ENCODE results near the gene GAN. TPM values are rescaled to one million over a fixed set of nuclear protein-coding genes. Genes with fewer than 3 reads are reported as not detected.

Gene GAN
- total and polyA plus RNA-seq, 9 of the 15 experiments (the other 6 are each of a cell fraction or from before 2014, with no cell fraction given), result 0.83 to 15.1 (median 5.2) TPM

GRCh38 chr16:81357711-81358260, 43.0 kb downstream of the GAN start:
- BruUV-seq (replicated peaks), result no TSS peak
- H2AFZ ChIP-seq (ENCODE audit: low read depth, low read length), result no peak overlapping the region
- TF ChIP-seq BMI1 (IDR thresholded peaks at IDR 0.05; ENCODE audit: low read length) (no peak), TSC22D4 (tag; IDR thresholded peaks at IDR 0.05) (no peak), CEBPB (tag; IDR thresholded peaks at IDR 0.05) (no peak), ZNF174 (CRISPR knock-in tag; IDR thresholded peaks at IDR 0.05) (no peak), ARID4B (CRISPR knock-in tag; IDR thresholded peaks at IDR 0.05) (no peak), KDM5B (IDR thresholded peaks at IDR 0.05; ENCODE audit: insufficient replicate concordance, low read depth, low read length) (no peak), ZNF778 (CRISPR knock-in tag; IDR thresholded peaks at IDR 0.05) (no peak), HOMEZ (CRISPR knock-in tag; IDR thresholded peaks at IDR 0.05) (no peak), HMGN3 (IDR thresholded peaks at IDR 0.05; ENCODE audit: borderline replicate concordance, extremely low read depth, insufficient read length, low read depth, low read length) (no peak), TCF3 (CRISPR knock-in tag; IDR thresholded peaks at IDR 0.05) (no peak), PURB (CRISPR knock-in tag; IDR thresholded peaks at IDR 0.05; ENCODE audit: low read depth) (no peak), E2F3 (CRISPR knock-in tag; IDR thresholded peaks at IDR 0.05) (no peak), HLTF (IDR thresholded peaks at IDR 0.05) (no peak), ZBTB1 (CRISPR knock-in tag; IDR thresholded peaks at IDR 0.05; ENCODE audit: borderline replicate concordance, low read depth) (no peak), NONO (IDR thresholded peaks at IDR 0.05; ENCODE audit: low read depth in 2 of 2, low read length in 1 of 2) (no peak), ETS1 (conservative IDR thresholded peaks at IDR 0.05; ENCODE audit: control insufficient read depth, low read depth, low read length) (no peak), CBX5 (IDR thresholded peaks at IDR 0.05; ENCODE audit: borderline replicate concordance, low read depth) (no peak)

More at GRCh38 chr16:81357711-81358260, 43.0 kb downstream of the GAN start:
- H3K4me3 ChIP-seq, result no peak overlapping the region
- in situ Hi-C loops (cut with MboI) (no loop called here), intact Hi-C loops (cut with micrococcal nuclease) (no loop called here)
- no peak overlapping the region for H3K9ac ChIP-seq (ENCODE audit: insufficient read depth in 1 of 2, low read depth in 2 of 2, low read length in 2 of 2)
- H3K9me3 ChIP-seq (replicated peaks; ENCODE audit: control insufficient read depth, insufficient read depth, low read depth, low read length), result no peaks in the 10 kb centered on the region
- WGBS (ENCODE audit: insufficient coverage, low coverage, missing lambda C conversion rate), result 67% methylated on average over 9 of the region's 9 CpGs
- no peak for DNase-seq (ENCODE audit: extremely low read depth in 1 of 4, low spot score in 3 of 4)
- no peak overlapping the region for H3K27ac ChIP-seq (ENCODE audit: extremely low read depth, low read depth, low read length)
- H3K4me1 ChIP-seq (replicated peaks in 1 of 2; ENCODE audit: control insufficient read depth in 2 of 2, insufficient read depth in 2 of 2, low read length in 2 of 2), result no peaks in the 10 kb centered on the region
- no peak overlapping the region for H3K4me2 ChIP-seq (ENCODE audit: insufficient read depth, low read length)
- CTCF ChIA-PET (ENCODE audit: low intra/inter-chr PET ratio), result no interaction called here
- no peaks in the 10 kb centered on the region for H4K20me1 ChIP-seq (replicated peaks; ENCODE audit: control insufficient read depth, insufficient read depth, low read length)
- ATAC-seq, result no peak
- POLR2A ChIA-PET, result no interaction called here
- H3K9me1 ChIP-seq (ENCODE audit: control insufficient read depth, insufficient read depth, low read length), result no peaks in the 10 kb centered on the region
- peaks cover 38% of the 10 kb centered on the region for H3K36me3 ChIP-seq (ENCODE audit: control insufficient read depth, insufficient read depth, low read length)
- no peak for FAIRE-seq
- H3K27me3 ChIP-seq (ENCODE audit: control insufficient read depth in 2 of 2, insufficient read depth in 2 of 2, low read length in 2 of 2), result no peaks in the 10 kb centered on the region; a peak in 1 of 5 replicates
- H3K79me2 ChIP-seq (ENCODE audit: control insufficient read depth, insufficient read depth, low read length), result no peaks in the 10 kb centered on the region
